ENCODE results near the gene BCAS1.

- TF ChIP-seq CTCF (tag by site-specific recombination; IDR thresholded peaks at IDR 0.05), result no peak
- TF ChIP-seq TSHZ1 (tag by site-specific recombination; IDR thresholded peaks at IDR 0.05; ENCODE audit: borderline replicate concordance), result no peak
- no peak for TF ChIP-seq ZNF792 (tag by site-specific recombination; IDR thresholded peaks at IDR 0.05)
- TF ChIP-seq PBX3 (CRISPR knock-in tag; IDR thresholded peaks at IDR 0.05), result no peak
- no peak for TF ChIP-seq ZBTB7A (tag by site-specific recombination; IDR thresholded peaks at IDR 0.05; ENCODE audit: low read depth)
- TF ChIP-seq ZNF292 (tag by site-specific recombination; IDR thresholded peaks at IDR 0.05; ENCODE audit: borderline replicate concordance, low read depth), result no peak
- no peak for TF ChIP-seq TRIM28 (IDR thresholded peaks at IDR 0.05; ENCODE audit: borderline replicate concordance, low read length)
- TF ChIP-seq, protein P1, sequence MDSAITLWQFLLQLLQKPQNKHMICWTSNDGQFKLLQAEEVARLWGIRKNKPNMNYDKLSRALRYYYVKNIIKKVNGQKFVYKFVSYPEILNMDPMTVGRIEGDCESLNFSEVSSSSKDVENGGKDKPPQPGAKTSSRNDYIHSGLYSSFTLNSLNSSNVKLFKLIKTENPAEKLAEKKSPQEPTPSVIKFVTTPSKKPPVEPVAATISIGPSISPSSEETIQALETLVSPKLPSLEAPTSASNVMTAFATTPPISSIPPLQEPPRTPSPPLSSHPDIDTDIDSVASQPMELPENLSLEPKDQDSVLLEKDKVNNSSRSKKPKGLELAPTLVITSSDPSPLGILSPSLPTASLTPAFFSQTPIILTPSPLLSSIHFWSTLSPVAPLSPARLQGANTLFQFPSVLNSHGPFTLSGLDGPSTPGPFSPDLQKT (IDR thresholded peaks at IDR 0.05; ENCODE audit: borderline replicate concordance, low read depth, low read length), result no peak
- no peak for TF ChIP-seq ZBTB6 (tag by site-specific recombination; IDR thresholded peaks at IDR 0.05)
- no peak for TF ChIP-seq ZNF555 (tag by site-specific recombination; conservative IDR thresholded peaks at IDR 0.05)
- TF ChIP-seq ZNF561 (tag by site-specific recombination; IDR thresholded peaks at IDR 0.05; ENCODE audit: borderline replicate concordance), result no peak
- TF ChIP-seq ZNF362 (tag by site-specific recombination; IDR thresholded peaks at IDR 0.05), result no peak
- no peak for TF ChIP-seq ATF2 (tag by site-specific recombination; IDR thresholded peaks at IDR 0.05; ENCODE audit: low read depth)
These were observed 8.0 kb upstream of the BCAS1 start for GRCh38 chr20:54078296-54078984.

Data from HEK293 (cell line).